Measurements from ENCODE around the gene GMFB.
"Not testable (repeated sequence)": the region's sequence is repeated elsewhere in the genome, so short reads cannot be mapped to it uniquely, and the experiment has no call there.

GMFB gene

DNA sequence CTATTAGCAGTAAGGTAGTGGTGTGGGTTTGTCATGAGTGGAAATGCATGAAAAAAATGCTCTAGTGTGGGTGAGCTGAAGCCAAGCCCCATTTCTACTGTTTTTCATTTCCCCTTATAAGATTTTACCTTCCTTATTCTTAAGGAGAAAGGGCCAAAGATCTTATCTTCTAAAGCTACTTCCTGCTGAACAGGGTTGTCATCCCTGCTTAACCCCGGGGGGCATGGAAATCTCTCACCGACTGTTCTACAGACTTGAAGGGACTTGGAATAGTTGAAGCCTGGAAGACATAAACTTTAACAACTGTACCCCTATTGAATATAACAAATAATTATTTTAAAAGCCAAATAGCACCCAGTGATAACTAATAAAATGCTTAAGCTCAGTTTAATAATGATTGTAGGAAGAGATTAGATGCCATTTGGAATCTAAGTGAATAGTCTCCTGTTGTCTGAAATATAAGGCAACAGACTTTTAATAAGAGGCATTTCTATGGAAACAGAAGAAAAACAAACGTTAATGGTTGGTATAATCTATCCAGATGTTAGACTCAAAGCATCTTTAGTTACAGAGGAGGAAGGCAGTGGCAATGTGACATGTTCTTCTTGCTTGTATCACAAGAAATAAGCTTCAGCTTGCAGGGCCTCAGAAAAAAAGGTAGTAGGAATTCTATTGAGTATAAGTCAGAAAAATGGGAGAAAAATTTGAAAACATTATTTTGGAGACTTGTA lies 1.8 kb upstream of the GMFB start:
- DNase-seq = no peak

DNA sequence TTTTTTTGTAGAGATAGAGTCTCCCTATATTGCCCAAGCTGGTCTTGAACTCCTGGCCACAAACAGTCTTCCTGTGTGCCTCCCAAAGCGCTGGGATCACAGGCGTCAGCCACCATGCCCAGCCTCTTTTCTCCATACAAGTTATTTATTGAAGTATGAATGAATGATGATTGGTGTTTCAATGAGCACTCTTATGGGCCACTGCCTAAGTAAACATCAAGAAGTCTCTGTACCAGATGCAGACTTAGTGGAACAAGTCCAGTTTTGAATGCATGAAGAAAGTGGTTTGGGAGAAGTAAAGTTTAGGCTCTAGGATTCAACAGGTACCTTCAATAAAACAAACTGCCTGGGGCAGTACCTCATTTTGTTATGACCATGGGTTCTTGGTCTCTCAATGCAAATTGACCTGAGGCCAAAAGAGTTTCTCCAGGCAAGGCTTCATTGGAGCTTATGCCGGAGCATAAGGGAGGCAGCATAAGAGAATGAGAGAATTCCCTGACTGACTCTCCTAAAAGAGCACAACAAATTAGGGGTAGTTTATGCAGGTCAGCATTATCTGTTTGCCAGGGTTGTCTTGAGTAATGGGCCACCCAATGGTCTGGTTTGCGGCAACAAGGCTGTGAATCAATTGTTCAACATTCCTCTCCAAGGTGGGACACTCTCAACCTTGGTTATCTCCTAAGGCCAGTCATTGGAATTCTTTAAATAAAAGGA lies 1.1 kb upstream of the GMFB start:
- no peak for DNase-seq

- DNase-seq = no peak
These were observed 521 bp upstream of the GMFB start for GRCh38 chr14:54489318-54489683.

GRCh38 chr14:54488318-54488645 lies 498 bp downstream of the GMFB start:
- no peak for DNase-seq

GRCh38 chr14:54487771-54488170 lies 1.0 kb downstream of the GMFB start:
- no peak for DNase-seq

GRCh38 chr14:54486685-54487084 lies 2.1 kb downstream of the GMFB start:
- peak; percentile 4 for DNase-seq

DNA sequence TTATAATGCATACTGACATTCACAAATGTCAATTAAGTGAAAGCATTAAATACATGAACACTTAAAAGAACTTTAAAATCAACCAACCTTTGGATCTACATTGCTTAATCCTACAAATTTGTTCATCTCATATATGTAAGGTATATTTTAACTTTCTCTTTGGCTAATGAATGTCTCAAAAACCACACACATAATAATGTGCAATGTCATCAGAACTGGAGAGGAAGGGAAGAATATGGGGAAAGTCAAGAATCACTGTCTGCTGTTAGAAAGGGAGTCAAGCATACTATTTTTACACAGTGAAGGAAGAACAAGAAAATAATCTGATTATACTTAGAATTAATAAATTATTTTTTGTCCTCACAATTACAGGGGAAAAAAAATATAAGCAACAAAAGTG lies 4.9 kb downstream of the GMFB start:
- DNase-seq = no peak

DNA sequence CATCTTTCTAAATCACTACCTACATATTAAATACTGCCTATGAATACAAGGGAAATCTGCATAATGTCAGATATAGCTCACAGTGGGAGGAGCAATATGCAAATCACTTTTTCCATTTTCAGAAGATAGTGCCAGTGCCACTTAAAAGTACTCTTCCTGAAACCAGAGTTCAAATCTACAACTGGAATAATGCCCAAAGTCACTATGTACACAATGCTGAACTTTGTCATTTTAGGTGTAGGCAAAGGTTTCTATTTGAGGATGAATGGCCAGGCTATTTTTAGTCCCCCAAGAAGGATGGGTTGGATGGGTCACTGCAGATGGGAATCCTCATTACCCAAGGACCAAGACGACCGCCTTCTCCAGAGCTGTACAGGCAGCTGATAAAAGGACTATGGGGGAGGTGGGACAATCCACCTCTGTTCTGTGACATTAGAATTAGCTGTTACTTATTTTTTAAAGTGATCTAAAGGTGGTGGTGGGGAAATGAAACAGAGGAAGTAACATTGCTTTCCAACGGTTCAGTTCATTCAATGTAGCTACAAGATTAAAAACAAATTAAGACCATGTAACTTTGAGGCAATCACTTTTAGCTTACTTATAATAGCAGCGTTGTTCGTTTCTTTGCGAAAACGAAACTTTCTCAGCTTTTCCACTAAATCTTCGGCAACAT lies 5.6 kb downstream of the GMFB start:
- no peak for DNase-seq

GRCh38 chr14:54481695-54482094 lies 7.1 kb downstream of the GMFB start:
- DNase-seq = no peak

DNA sequence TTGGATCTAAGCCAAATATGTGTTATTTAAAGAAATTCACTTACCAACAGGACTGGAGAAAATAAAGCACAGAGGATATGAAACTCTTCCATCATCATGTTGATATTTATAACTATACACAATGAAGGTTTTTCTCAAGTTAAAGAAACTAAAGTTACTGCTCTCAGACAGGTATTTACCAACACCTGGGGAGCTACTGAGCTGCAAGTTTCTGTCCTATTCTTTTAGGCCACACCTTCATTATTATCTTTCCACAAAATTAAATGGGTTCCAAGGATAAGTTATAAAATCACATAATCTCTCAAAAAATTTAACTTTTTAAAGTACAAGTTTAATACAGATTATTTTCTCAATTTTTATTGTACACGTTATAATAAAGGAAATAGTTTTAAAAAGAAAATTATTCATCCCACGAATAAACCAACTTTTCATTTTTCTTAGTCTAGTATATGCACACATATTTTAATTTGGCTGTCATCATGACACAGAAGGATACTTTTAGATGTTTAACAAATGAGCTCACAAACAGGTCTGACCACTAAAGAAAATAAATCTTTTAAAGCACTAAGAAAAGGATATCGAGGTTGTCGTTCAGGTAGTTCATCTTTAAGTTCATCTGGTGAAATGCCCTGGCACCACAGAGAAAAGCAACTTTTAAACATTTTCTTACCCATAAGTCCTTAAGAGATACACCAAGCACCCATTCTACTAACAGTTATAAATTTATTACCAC lies 7.8 kb downstream of the GMFB start:
- no peak for DNase-seq

DNA sequence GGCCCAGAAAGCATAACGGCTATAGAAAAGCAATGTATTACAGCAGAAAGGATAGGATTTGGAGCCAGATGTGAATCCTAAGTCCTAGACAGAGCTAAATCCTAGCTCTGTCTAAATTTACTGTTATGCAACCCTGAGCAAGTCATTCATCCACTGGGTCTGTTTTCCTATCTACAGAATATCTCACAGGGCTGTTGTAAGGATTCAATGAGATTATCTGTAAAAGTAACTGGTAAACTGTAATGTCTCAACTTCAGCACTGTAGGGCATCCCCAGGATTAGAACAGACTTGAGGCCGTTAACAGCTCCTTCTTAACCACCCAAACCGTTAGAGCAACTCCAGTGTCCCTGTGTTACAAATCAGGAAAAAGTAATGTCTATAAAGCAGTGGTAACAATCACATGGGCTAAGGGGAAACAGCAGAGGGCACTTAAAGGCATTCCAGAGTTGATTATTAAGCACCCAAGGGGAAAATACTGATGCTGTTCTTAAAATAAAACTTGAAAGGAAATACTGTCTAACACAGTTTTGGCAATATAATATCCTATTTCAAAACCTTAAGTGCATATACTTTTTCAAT lies 10.1 kb downstream of the GMFB start:
- DNase-seq = no peak

GRCh38 chr14:54475911-54476310 lies 12.9 kb downstream of the GMFB start:
- DNase-seq = no peak

GRCh38 chr14:54475187-54475899 lies 13.4 kb downstream of the GMFB start:
- DNase-seq = no peak

GRCh38 chr14:54474232-54474793 lies 14.5 kb downstream of the GMFB start:
- no peak for DNase-seq

DNA sequence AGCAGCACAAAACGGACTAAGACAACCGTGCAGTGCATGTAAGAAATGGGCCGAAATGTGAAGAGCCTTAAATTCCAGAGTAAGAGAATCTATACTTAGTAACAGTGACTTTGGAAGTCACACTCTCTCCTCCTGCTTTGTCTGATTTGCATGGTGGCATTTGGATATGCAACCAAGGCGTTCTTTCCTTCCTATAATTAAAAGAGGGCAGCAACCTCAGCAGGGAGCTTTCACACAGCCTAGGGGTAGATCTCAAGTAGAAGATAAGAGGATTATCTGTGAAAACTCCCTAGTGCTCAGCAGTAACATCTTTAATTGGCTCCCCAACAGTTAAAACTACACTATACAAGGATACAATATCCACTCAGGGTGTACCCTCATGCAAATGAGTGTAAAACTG lies 16.5 kb downstream of the GMFB start:
- DNase-seq = no peak

- no peak for DNase-seq
These were observed 17.1 kb downstream of the GMFB start for GRCh38 chr14:54471641-54472040.

DNA sequence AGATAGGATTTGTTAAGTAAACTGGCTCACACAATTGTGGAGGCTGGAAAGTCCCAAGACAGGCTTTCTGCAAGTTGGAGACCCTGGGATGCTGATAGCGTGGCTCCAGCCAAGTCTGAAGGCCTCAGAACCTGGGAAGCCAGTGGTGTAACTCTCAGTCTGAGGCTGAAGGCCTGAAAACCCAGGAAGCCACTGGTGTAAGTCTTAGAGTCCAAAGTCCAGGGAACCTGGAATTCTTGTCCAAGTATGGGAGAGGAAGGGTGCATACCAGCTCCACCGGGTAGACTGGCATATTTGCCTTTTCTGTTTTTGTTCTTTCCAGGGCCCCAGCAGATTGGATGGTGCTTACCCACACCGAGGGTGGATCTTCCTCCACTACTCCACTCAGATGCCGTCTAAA lies 18.1 kb downstream of the GMFB start:
- DNase-seq = no peak

- no peak for DNase-seq
These were observed 21.5 kb downstream of the GMFB start for GRCh38 chr14:54467280-54467679.

DNA sequence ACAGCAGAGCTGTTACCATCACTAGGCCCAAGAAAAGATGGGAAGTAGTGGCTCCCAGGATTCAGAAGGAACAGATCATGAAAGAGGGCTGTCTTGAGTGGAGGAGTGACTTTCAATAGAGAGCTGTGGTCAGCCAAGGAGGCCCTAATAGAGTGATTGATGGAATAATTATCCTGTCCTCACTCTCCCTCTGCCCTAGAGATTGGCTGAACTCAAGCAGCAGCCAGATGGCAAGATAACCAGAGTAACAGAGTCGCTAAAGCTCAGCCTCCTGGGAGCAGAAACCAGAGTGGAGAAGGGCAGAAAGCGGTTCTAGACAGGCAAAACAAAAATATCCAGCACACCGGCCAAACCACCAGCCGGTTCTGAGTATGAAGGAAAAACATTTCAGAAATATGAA lies 23.1 kb downstream of the GMFB start:
- DNase-seq = no peak

DNA sequence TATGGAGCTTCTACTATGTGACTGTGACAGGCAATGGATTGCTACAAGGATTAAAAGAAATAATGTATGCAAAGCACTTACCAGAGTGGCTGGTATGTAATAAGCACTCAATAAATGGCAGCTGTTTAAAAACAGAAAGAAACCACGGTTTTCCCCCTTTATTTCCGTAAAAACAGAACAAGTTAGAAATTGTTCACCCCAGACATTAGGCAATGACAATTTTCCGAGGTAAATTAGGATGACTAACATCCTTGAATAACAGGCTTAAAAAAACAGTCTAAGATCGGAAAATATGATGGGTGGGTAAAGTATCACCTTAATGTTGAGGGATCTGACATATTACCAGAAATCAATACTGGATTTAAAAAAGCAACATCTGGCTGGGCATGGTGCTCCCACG lies 26.7 kb downstream of the GMFB start:
- DNase-seq = no peak

DNA sequence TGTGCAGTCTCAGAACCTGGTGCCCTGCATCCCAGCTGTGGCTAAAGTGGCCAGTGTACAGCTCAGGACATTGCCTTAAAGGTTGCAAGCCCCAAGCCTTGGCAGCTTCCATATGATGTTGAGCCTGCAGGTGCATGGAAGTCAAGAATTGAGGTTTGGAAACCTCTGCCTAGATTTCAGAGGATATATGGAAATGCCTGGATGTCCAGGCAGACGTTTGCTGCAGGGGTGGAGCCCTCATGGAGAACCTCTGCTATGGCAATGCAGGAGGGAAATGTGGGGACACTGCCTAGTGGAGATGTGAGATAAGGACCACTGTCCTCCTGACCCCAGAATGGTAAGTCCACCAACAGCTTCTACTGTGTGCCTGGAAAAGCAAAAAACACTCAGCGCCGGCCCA lies 29.7 kb downstream of the GMFB start:
- DNase-seq = no peak

DNA sequence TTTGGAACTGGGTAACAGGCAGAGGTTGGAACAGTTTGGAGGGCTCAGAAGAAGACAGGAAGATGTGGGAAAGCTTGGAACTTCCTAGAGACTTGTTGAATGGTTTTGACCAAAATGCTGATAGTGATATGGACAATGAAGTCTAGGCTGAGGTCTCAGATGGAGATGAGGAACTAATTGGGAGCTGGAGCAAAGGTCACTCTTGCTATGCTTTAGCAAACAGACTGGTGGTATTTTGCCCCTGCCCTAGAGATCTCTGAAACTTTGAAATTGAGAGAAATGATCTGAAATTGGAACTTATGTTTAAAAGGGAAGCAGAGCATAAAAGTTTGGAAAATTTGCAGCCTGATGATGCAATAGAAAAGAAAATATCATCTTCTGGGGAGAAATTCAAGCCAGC lies 30.2 kb downstream of the GMFB start:
- DNase-seq = not testable (repeated sequence)

Measured in stimulated activated naive CD4-positive, alpha-beta T cell treated with Interleukin-2 at 50 U/mL for 16 hours (primary cell).